ENCODE measurements around the gene SRGAP2C.
A peak's percentile ranks its signal among the peaks of the same experiment; 100 is the strongest.
"Not testable (repeated sequence)": the region's sequence is repeated elsewhere in the genome, so short reads cannot be mapped to it uniquely, and the experiment has no call there.

SRGAP2C gene

DNA sequence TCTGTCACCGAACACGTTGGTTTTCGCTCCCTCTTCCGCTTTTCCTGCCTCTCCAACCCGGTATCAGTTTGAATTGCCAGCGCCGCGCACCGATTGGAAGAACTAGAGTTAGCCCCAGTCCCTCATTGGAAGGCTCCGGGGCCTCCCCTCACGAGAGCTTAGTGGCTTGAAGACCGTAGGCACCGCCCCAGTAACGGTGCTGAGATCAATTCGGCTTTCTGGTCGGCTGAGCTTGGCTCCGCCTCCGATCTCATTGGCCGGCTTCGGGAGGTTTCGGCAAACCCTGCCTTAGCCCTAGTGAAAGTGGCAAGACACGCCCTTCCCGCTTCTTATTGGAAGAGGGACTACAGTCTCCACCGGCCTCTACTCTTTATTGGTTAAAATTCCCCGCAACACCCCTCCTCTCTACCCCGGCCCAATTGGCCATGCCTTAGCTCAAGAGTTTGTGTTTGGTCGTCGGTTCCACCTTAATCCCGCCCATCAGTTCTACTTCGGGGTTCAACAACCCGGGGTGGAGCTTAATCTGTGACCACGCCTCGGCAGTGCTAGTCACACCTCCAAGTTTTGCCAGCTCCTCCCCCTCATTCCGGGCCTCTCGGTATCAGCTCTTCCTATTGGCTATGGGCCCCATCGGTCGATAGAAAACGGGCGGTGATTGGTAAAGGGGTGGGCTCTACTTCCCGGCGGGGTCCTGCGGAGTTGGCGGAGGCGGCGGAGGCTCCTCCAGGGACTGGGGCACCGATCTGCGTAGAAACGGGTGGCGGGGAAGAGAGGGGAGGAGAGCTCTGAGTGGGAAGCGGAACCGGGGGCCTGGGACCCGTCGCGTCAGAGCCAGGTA, at the start of gene SRGAP2C, which contains the start of gene FAM72B:
Gene SRGAP2C, plus strand, starts transcription at position 686 of the 838 bp plus-strand sequence. CDS start 2,472 bp downstream, outside the sequence.
Gene FAM72B, minus strand, starts transcription at position 51 of the 838 bp plus-strand sequence. CDS start 851 bp downstream, outside the sequence.
- H3K9me3 ChIP-seq (ENCODE audit: control insufficient read depth in 1 of 2, low read length in 2 of 2); H3K27me3 ChIP-seq (ENCODE audit: control insufficient read depth in 1 of 2, insufficient read depth in 2 of 2, low read length in 2 of 2); H3K4me1 ChIP-seq (ENCODE audit: control insufficient read depth in 1 of 2, insufficient read depth in 2 of 2, low read length in 2 of 2); H3K27ac ChIP-seq (ENCODE audit: low read depth, low read length); H3K36me3 ChIP-seq (ENCODE audit: control insufficient read depth in 1 of 2, insufficient read depth in 2 of 2, low read length in 2 of 2); H3K9ac ChIP-seq (ENCODE audit: low read depth in 1 of 2, low read length in 2 of 2): not testable (repeated sequence)
- H3K4me3 ChIP-seq (ENCODE audit: low read depth in 1 of 2, low read length in 2 of 2): peak within 1 kb of the TSS in 1 of 2 donors; percentile 51

DNA sequence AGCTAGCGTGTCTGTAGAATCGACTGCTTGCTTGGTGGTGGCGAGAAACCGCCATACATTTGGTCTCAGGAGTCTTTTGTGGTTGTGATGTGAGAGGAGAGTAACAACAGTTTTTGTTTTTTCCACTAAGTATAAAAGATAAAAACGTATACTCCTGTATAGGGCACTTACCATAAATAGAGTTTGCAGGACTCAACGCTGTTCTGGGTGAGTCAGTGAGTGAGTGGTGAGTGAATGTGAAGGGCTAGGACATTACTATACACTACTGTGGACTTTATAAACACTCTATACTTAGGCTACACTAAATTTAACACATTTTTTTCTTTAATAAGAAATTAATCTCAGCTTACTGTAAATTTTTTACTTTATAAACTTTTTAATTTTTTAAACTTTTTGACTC, 44.4 kb upstream of the SRGAP2C start:
- H3K4me3 ChIP-seq (ENCODE audit: low read depth in 1 of 2, low read length in 2 of 2); H3K27me3 ChIP-seq (ENCODE audit: control insufficient read depth in 1 of 2, insufficient read depth in 2 of 2, low read length in 2 of 2); H3K4me1 ChIP-seq (ENCODE audit: control insufficient read depth in 1 of 2, insufficient read depth in 2 of 2, low read length in 2 of 2); H3K36me3 ChIP-seq (ENCODE audit: control insufficient read depth in 1 of 2, insufficient read depth in 2 of 2, low read length in 2 of 2); H3K27ac ChIP-seq (ENCODE audit: low read depth, low read length); H3K9me3 ChIP-seq (ENCODE audit: control insufficient read depth in 1 of 2, low read length in 2 of 2); H3K9ac ChIP-seq (ENCODE audit: low read depth in 1 of 2, low read length in 2 of 2): not testable (repeated sequence)

- H3K36me3 ChIP-seq (ENCODE audit: control insufficient read depth in 1 of 2, insufficient read depth in 2 of 2, low read length in 2 of 2); H3K9ac ChIP-seq (ENCODE audit: low read depth in 1 of 2, low read length in 2 of 2); H3K27ac ChIP-seq (ENCODE audit: low read depth, low read length); H3K9me3 ChIP-seq (ENCODE audit: control insufficient read depth in 1 of 2, low read length in 2 of 2); H3K4me3 ChIP-seq (ENCODE audit: low read depth in 1 of 2, low read length in 2 of 2); H3K27me3 ChIP-seq (ENCODE audit: control insufficient read depth in 1 of 2, insufficient read depth in 2 of 2, low read length in 2 of 2); H3K4me1 ChIP-seq (ENCODE audit: control insufficient read depth in 1 of 2, insufficient read depth in 2 of 2, low read length in 2 of 2): not testable (repeated sequence)
Observed at GRCh38 chr1:121148489-121149190, 36.1 kb upstream of the SRGAP2C start.

DNA sequence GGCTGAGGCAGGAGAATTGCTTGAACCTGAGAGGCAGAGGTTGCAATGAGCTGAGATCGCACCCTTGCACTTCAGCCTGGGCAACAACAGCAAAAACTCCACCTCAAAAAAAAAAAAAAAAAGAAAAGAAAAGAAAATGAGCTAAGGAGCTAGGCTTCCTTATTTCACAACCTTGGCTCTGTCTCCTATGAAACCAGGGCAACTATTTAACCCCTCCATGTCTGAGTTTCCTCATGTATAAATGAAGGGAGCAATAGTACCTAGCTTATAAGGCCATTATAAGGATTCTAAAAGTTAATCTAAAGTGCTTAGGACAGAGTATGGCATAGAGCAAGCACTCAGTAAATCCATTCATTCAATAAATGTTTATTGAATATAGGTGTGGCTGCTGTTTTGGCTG, 33.5 kb upstream of the SRGAP2C start:
- H3K9me3 ChIP-seq (ENCODE audit: control insufficient read depth in 1 of 2, low read length in 2 of 2); H3K4me3 ChIP-seq (ENCODE audit: low read depth in 1 of 2, low read length in 2 of 2); H3K4me1 ChIP-seq (ENCODE audit: control insufficient read depth in 1 of 2, insufficient read depth in 2 of 2, low read length in 2 of 2); H3K9ac ChIP-seq (ENCODE audit: low read depth in 1 of 2, low read length in 2 of 2); H3K36me3 ChIP-seq (ENCODE audit: control insufficient read depth in 1 of 2, insufficient read depth in 2 of 2, low read length in 2 of 2); H3K27ac ChIP-seq (ENCODE audit: low read depth, low read length); H3K27me3 ChIP-seq (ENCODE audit: control insufficient read depth in 1 of 2, insufficient read depth in 2 of 2, low read length in 2 of 2): not testable (repeated sequence)

GRCh38 chr1:121152788-121153187, 32.0 kb upstream of the SRGAP2C start:
- not testable (repeated sequence) for H3K36me3 ChIP-seq (ENCODE audit: control insufficient read depth in 1 of 2, insufficient read depth in 2 of 2, low read length in 2 of 2); H3K27ac ChIP-seq (ENCODE audit: low read depth, low read length); H3K4me1 ChIP-seq (ENCODE audit: control insufficient read depth in 1 of 2, insufficient read depth in 2 of 2, low read length in 2 of 2); H3K27me3 ChIP-seq (ENCODE audit: control insufficient read depth in 1 of 2, insufficient read depth in 2 of 2, low read length in 2 of 2); H3K4me3 ChIP-seq (ENCODE audit: low read depth in 1 of 2, low read length in 2 of 2); H3K9me3 ChIP-seq (ENCODE audit: control insufficient read depth in 1 of 2, low read length in 2 of 2); H3K9ac ChIP-seq (ENCODE audit: low read depth in 1 of 2, low read length in 2 of 2)

DNA sequence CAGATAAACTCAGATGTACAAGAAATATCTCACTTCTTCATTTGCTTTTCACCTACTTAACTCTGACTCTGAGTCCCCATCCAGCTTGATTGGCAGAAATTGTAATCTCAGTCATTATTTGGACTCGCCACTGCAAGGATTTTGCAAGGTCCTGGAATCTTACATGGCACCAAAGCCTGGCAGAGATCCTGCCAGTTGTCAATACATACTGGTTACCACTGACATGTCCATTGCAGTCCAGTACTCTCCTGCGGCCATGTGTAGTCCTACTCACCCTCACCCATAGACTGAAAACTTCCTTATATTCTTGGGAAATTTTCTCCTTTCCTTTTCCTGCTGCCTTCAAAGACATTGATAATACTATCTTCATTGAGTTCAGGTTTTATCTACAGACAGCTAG, 30.0 kb upstream of the SRGAP2C start:
- H3K27me3 ChIP-seq (ENCODE audit: control insufficient read depth in 1 of 2, insufficient read depth in 2 of 2, low read length in 2 of 2); H3K9me3 ChIP-seq (ENCODE audit: control insufficient read depth in 1 of 2, low read length in 2 of 2); H3K36me3 ChIP-seq (ENCODE audit: control insufficient read depth in 1 of 2, insufficient read depth in 2 of 2, low read length in 2 of 2); H3K9ac ChIP-seq (ENCODE audit: low read depth in 1 of 2, low read length in 2 of 2); H3K27ac ChIP-seq (ENCODE audit: low read depth, low read length); H3K4me3 ChIP-seq (ENCODE audit: low read depth in 1 of 2, low read length in 2 of 2); H3K4me1 ChIP-seq (ENCODE audit: control insufficient read depth in 1 of 2, insufficient read depth in 2 of 2, low read length in 2 of 2): not testable (repeated sequence)

GRCh38 chr1:121155671-121156358, 29.0 kb upstream of the SRGAP2C start:
- H3K4me1 ChIP-seq (ENCODE audit: control insufficient read depth in 1 of 2, insufficient read depth in 2 of 2, low read length in 2 of 2); H3K27me3 ChIP-seq (ENCODE audit: control insufficient read depth in 1 of 2, insufficient read depth in 2 of 2, low read length in 2 of 2); H3K9me3 ChIP-seq (ENCODE audit: control insufficient read depth in 1 of 2, low read length in 2 of 2); H3K27ac ChIP-seq (ENCODE audit: low read depth, low read length); H3K9ac ChIP-seq (ENCODE audit: low read depth in 1 of 2, low read length in 2 of 2); H3K4me3 ChIP-seq (ENCODE audit: low read depth in 1 of 2, low read length in 2 of 2); H3K36me3 ChIP-seq (ENCODE audit: control insufficient read depth in 1 of 2, insufficient read depth in 2 of 2, low read length in 2 of 2): not testable (repeated sequence)

DNA sequence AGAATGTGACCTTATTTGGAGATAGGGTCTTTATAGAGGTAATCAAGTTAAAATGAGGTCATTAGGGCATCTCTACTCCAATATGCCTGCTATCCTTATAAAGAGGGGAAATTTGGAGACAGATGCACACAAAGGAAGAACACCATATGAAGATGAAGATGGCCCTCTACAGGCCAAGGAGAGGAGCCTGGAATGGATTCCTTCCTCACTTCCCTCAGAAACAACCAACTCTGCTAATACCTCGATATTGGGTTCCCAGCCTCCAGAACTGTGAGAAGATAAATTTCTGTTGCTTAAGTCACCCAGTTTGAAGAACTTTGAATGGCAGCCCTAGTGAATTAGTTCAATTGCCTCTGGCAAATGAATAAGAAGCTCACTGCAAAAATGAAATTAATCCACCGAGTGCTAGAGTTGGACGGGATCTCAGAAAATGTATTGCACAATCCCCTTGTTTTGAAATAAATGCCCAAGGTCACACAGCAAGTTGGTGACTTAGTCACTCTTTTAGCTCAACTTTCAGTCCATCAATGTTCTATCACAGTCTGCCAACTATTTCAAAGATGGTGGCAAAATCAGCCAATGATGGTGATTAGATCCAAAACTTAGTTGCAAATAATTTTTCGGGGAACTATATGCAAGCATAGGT, 27.7 kb upstream of the SRGAP2C start:
- H3K9me3 ChIP-seq (ENCODE audit: control insufficient read depth in 1 of 2, low read length in 2 of 2); H3K36me3 ChIP-seq (ENCODE audit: control insufficient read depth in 1 of 2, insufficient read depth in 2 of 2, low read length in 2 of 2); H3K4me3 ChIP-seq (ENCODE audit: low read depth in 1 of 2, low read length in 2 of 2); H3K27me3 ChIP-seq (ENCODE audit: control insufficient read depth in 1 of 2, insufficient read depth in 2 of 2, low read length in 2 of 2); H3K4me1 ChIP-seq (ENCODE audit: control insufficient read depth in 1 of 2, insufficient read depth in 2 of 2, low read length in 2 of 2); H3K27ac ChIP-seq (ENCODE audit: low read depth, low read length); H3K9ac ChIP-seq (ENCODE audit: low read depth in 1 of 2, low read length in 2 of 2): not testable (repeated sequence)

DNA sequence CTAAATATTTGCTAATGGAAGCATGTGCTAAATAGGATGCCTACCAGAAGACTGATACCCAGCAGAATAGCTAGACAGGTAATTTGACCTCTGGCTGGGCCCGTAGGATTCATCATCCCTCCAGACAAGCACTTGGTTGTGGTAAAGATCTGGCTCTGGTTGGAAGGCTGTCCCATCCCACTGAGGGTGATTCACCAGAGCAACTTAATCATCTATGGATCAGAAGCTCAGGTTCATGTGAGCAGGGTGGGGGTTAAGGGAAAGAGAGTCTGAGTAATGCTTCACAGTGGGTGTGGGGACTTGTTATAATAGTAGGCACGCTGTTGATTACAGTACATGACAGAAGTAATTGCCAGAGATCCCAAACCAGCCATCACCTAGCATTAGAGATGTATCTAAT, 27.2 kb upstream of the SRGAP2C start:
- H3K4me1 ChIP-seq (ENCODE audit: control insufficient read depth in 1 of 2, insufficient read depth in 2 of 2, low read length in 2 of 2); H3K4me3 ChIP-seq (ENCODE audit: low read depth in 1 of 2, low read length in 2 of 2); H3K27me3 ChIP-seq (ENCODE audit: control insufficient read depth in 1 of 2, insufficient read depth in 2 of 2, low read length in 2 of 2); H3K27ac ChIP-seq (ENCODE audit: low read depth, low read length); H3K9me3 ChIP-seq (ENCODE audit: control insufficient read depth in 1 of 2, low read length in 2 of 2); H3K36me3 ChIP-seq (ENCODE audit: control insufficient read depth in 1 of 2, insufficient read depth in 2 of 2, low read length in 2 of 2); H3K9ac ChIP-seq (ENCODE audit: low read depth in 1 of 2, low read length in 2 of 2): not testable (repeated sequence)

GRCh38 chr1:121160118-121160517, 24.7 kb upstream of the SRGAP2C start:
- H3K9me3 ChIP-seq (ENCODE audit: control insufficient read depth in 1 of 2, low read length in 2 of 2); H3K27me3 ChIP-seq (ENCODE audit: control insufficient read depth in 1 of 2, insufficient read depth in 2 of 2, low read length in 2 of 2); H3K36me3 ChIP-seq (ENCODE audit: control insufficient read depth in 1 of 2, insufficient read depth in 2 of 2, low read length in 2 of 2); H3K4me1 ChIP-seq (ENCODE audit: control insufficient read depth in 1 of 2, insufficient read depth in 2 of 2, low read length in 2 of 2); H3K27ac ChIP-seq (ENCODE audit: low read depth, low read length); H3K9ac ChIP-seq (ENCODE audit: low read depth in 1 of 2, low read length in 2 of 2); H3K4me3 ChIP-seq (ENCODE audit: low read depth in 1 of 2, low read length in 2 of 2): not testable (repeated sequence)

Measured in duodenal mucosa (tissue), 2 donors.